GM19239 (cell line): ENCODE results near the gene SYTL3.
"Not testable (repeated sequence)": the region's sequence is repeated elsewhere in the genome, so short reads cannot be mapped to it uniquely, and the experiment has no call there.

Experiments used
- DNase-seq: peaks from one replicate; pipeline ENCODE4 v3.0.0; 2011; ENCODE audit warnings: low spot score; ENCODE audit not compliant: insufficient read length
- FAIRE-seq: peaks from 2 replicates; lab custom pipeline; 2011; peaks lifted over from hg19 to GRCh38; lab: Jason Lieb, UNC

Gene SYTL3

GRCh38 chr6:158620963-158621693 is 28.7 kb upstream of the SYTL3 start:
- DNase-seq (no peak), FAIRE-seq (no peak)

GRCh38 chr6:158621694-158622544 is 27.9 kb upstream of the SYTL3 start:
- DNase-seq (no peak), FAIRE-seq (no peak)

- DNase-seq = no peak
- FAIRE-seq = no peak
Observed at GRCh38 chr6:158622545-158623190, 27.2 kb upstream of the SYTL3 start.

- DNase-seq = no peak
- no peak for FAIRE-seq
Observed at GRCh38 chr6:158624684-158625682, 24.9 kb upstream of the SYTL3 start.

GRCh38 chr6:158625881-158626305 is 24.0 kb upstream of the SYTL3 start:
- FAIRE-seq = no peak
- no peak for DNase-seq

- no peak for FAIRE-seq
- DNase-seq = no peak
Observed at GRCh38 chr6:158626360-158627167, 23.3 kb upstream of the SYTL3 start.

- DNase-seq (no peak), FAIRE-seq (no peak)
Observed at GRCh38 chr6:158627168-158627939, 22.5 kb upstream of the SYTL3 start.

- DNase-seq = no peak
- FAIRE-seq = no peak
Observed at GRCh38 chr6:158627940-158628211, 22.0 kb upstream of the SYTL3 start.

- no peak for FAIRE-seq
- no peak for DNase-seq
Observed at GRCh38 chr6:158628542-158628941, 21.3 kb upstream of the SYTL3 start.

GRCh38 chr6:158629367-158630221 is 20.3 kb upstream of the SYTL3 start:
- DNase-seq (no peak), FAIRE-seq (no peak)

GRCh38 chr6:158630938-158631616 is 18.8 kb upstream of the SYTL3 start:
- FAIRE-seq (no peak), DNase-seq (no peak)

GRCh38 chr6:158631678-158632537 is 17.9 kb upstream of the SYTL3 start:
- FAIRE-seq (peak; percentile 14), DNase-seq (no peak)

GRCh38 chr6:158632538-158633119 is 17.2 kb upstream of the SYTL3 start:
- FAIRE-seq = not testable (repeated sequence)

GRCh38 chr6:158633127-158633526 is 16.7 kb upstream of the SYTL3 start:
- DNase-seq = no peak
- FAIRE-seq = no peak

More at GRCh38 chr6:158632538-158633119, 17.2 kb upstream of the SYTL3 start:
- DNase-seq = not testable (repeated sequence)

GRCh38 chr6:158634695-158635426 is 15.0 kb upstream of the SYTL3 start:
- FAIRE-seq (no peak), DNase-seq (no peak)
